ENCODE measurements around the gene TMEM187. TPM values are rescaled to one million over a fixed set of nuclear protein-coding genes. Genes with fewer than 3 reads are reported as not detected.

TMEM187 gene
- total RNA-seq, 1 donor from 2014 or later: 5.3 TPM

GRCh38 chrX:153937056-153937455, 35.5 kb upstream of the TMEM187 start:
- no peaks in the 10 kb centered on the region for H3K36me3 ChIP-seq (ENCODE audit: control insufficient read depth, insufficient read depth, low read length)
- FAIRE-seq: no peak
- DNase-seq (ENCODE audit: low read depth): no peak
- H3K4me3 ChIP-seq (ENCODE audit: low read depth, low read length): no peak overlapping the region
- no peak for TF ChIP-seq CTCF (IDR thresholded peaks at IDR 0.05; ENCODE audit: insufficient read depth, low read length, severe bottlenecking)
- no peaks in the 10 kb centered on the region for H3K27me3 ChIP-seq (ENCODE audit: control insufficient read depth, insufficient read depth, low read length)

- DNase-seq (ENCODE audit: low read depth) (no peak), FAIRE-seq (no peak)
- H3K4me3 ChIP-seq (ENCODE audit: low read depth, low read length): no peak overlapping the region
- no peaks in the 10 kb centered on the region for H3K27me3 ChIP-seq (ENCODE audit: control insufficient read depth, insufficient read depth, low read length)
- H3K36me3 ChIP-seq (ENCODE audit: control insufficient read depth, insufficient read depth, low read length): no peaks in the 10 kb centered on the region
- TF ChIP-seq CTCF (IDR thresholded peaks at IDR 0.05; ENCODE audit: insufficient read depth, low read length, severe bottlenecking): no peak
Measured at GRCh38 chrX:153938226-153938786, 34.2 kb upstream of the TMEM187 start.

GRCh38 chrX:153939573-153939972, 33.0 kb upstream of the TMEM187 start:
- no peaks in the 10 kb centered on the region for H3K36me3 ChIP-seq (ENCODE audit: control insufficient read depth, insufficient read depth, low read length)
- no peak for DNase-seq (ENCODE audit: low read depth)
- TF ChIP-seq CTCF (IDR thresholded peaks at IDR 0.05; ENCODE audit: insufficient read depth, low read length, severe bottlenecking): no peak
- no peak for FAIRE-seq
- H3K27me3 ChIP-seq (ENCODE audit: control insufficient read depth, insufficient read depth, low read length): no peaks in the 10 kb centered on the region
- no peak overlapping the region for H3K4me3 ChIP-seq (ENCODE audit: low read depth, low read length)

GRCh38 chrX:153941336-153942252, 31.0 kb upstream of the TMEM187 start:
- FAIRE-seq (no peak), DNase-seq (ENCODE audit: low read depth) (no peak)
- Histone ChIP-seq H3K36me3 (ENCODE audit: control insufficient read depth, insufficient read depth, low read length) (no peaks in the 10 kb centered on the region), H3K27me3 (ENCODE audit: control insufficient read depth, insufficient read depth, low read length) (no peaks in the 10 kb centered on the region), H3K4me3 (ENCODE audit: low read depth, low read length) (no peak overlapping the region)
- no peak for TF ChIP-seq CTCF (IDR thresholded peaks at IDR 0.05; ENCODE audit: insufficient read depth, low read length, severe bottlenecking)

GRCh38 chrX:153944140-153944799, 28.3 kb upstream of the TMEM187 start, which contains the start of gene RENBP:
Gene RENBP (minus strand): TSS chrX:153944643. CDS start chrX:153944610, 33 bp downstream.
- no peak for FAIRE-seq

More at GRCh38 chrX:153944140-153944799, 28.3 kb upstream of the TMEM187 start, which contains the start of gene RENBP:
- no peak for TF ChIP-seq CTCF (IDR thresholded peaks at IDR 0.05; ENCODE audit: insufficient read depth, low read length, severe bottlenecking)
- no peaks in the 10 kb centered on the region for H3K36me3 ChIP-seq (ENCODE audit: control insufficient read depth, insufficient read depth, low read length)
- no peaks in the 10 kb centered on the region for H3K27me3 ChIP-seq (ENCODE audit: control insufficient read depth, insufficient read depth, low read length)
- no peak for DNase-seq (ENCODE audit: low read depth)
- H3K4me3 ChIP-seq (ENCODE audit: low read depth, low read length): peak within 1 kb of the TSS; percentile 10

All from bronchial epithelial cell (primary cell).